ENCODE results near the gene CLCN4. TPM values are rescaled to one million over a fixed set of nuclear protein-coding genes. Genes with fewer than 3 reads are reported as not detected.

Gene CLCN4
- total RNA-seq, 1 experiment from 2014 or later = 6.9 TPM

DNA sequence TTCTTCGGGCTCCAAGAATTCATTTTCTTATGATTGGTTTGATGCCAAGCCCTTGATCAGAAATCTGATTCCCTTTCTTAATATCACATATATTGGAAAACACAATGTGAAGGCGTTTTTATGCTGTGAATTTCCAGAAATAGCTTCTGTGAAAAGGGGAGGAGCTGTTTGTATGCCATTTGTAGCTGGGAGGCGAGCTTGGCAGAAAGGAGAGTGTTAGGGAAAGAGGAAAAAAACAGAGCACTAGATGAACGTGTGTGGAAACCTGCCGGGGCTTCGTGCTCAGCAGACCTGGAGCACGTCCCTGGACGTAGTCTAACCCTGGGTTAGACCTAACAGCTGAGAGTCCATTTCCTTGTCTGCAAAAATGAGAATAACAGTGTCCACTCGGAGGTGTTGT lies 3.4 kb downstream of the CLCN4 start:
- H4K8ac ChIP-seq (replicated peaks; ENCODE audit: insufficient read length, low read depth, low read length) = no peak overlapping the region
- peaks cover 6 to 12% (median 11%) of the 10 kb centered on the region in 3 experiments for H3K36me3 Mint-ChIP-seq (ENCODE audit: insufficient read depth in 1 of 3, low read depth in 3 of 3)
- H3K27ac Mint-ChIP-seq = no peak overlapping the region
- H2BK5ac ChIP-seq (ENCODE audit: insufficient read length, low read length) = no peak overlapping the region
- H4K5ac ChIP-seq (ENCODE audit: insufficient read length, low read depth, low read length) = no peak overlapping the region
- no peak overlapping the region for H3K56ac ChIP-seq (ENCODE audit: insufficient read length, low read depth, low read length)
- no peak overlapping the region for H3K4ac ChIP-seq (ENCODE audit: low read depth, low read length)
- no peak overlapping the region for H4K91ac ChIP-seq (ENCODE audit: insufficient read length, low read depth, low read length)
- H3K27me3 ChIP-seq (ENCODE audit: insufficient read depth, low read length) = no peaks in the 10 kb centered on the region
- H3K4me3 Mint-ChIP-seq = no peak overlapping the region
- no CpG with 5 or more reads among the region's 9 CpGs for WGBS (ENCODE audit: extremely low coverage, insufficient read length, low lambda C conversion rate)
- H3K23ac ChIP-seq (ENCODE audit: insufficient read length, low read depth, low read length) = no peak overlapping the region
- H3K23me2 ChIP-seq (ENCODE audit: insufficient read length, low read depth, low read length, poor library complexity, severe bottlenecking) = peaks cover 4% of the 10 kb centered on the region
- TF ChIP-seq, protein P1, sequence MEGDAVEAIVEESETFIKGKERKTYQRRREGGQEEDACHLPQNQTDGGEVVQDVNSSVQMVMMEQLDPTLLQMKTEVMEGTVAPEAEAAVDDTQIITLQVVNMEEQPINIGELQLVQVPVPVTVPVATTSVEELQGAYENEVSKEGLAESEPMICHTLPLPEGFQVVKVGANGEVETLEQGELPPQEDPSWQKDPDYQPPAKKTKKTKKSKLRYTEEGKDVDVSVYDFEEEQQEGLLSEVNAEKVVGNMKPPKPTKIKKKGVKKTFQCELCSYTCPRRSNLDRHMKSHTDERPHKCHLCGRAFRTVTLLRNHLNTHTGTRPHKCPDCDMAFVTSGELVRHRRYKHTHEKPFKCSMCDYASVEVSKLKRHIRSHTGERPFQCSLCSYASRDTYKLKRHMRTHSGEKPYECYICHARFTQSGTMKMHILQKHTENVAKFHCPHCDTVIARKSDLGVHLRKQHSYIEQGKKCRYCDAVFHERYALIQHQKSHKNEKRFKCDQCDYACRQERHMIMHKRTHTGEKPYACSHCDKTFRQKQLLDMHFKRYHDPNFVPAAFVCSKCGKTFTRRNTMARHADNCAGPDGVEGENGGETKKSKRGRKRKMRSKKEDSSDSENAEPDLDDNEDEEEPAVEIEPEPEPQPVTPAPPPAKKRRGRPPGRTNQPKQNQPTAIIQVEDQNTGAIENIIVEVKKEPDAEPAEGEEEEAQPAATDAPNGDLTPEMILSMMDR (conservative IDR thresholded peaks at IDR 0.05) = no peak
- H2BK15ac ChIP-seq (ENCODE audit: low read depth, low read length) = no peak overlapping the region
- H3K9ac ChIP-seq (ENCODE audit: extremely low read depth, insufficient read length, low read length) = no peak overlapping the region
- H3K9me3 Mint-ChIP-seq = peaks cover 52 to 58% of the 10 kb centered on the region in 2 experiments
- no peak overlapping the region for H2BK20ac ChIP-seq (ENCODE audit: low read depth, low read length, poor library complexity, severe bottlenecking)
- no peaks in the 10 kb centered on the region for H3K79me1 ChIP-seq (ENCODE audit: insufficient read depth, low read depth, low read length, poor library complexity, severe bottlenecking)
- H3K4me1 Mint-ChIP-seq = peaks cover 13 to 27% of the 10 kb centered on the region in 2 experiments
- no peaks in the 10 kb centered on the region; the same call in 1 of the 2 replicates for H3K4me1 ChIP-seq (ENCODE audit: insufficient read depth, low read length)
- no peak overlapping the region for H2BK120ac ChIP-seq (ENCODE audit: low read depth, low read length, poor library complexity, severe bottlenecking)
- H3K27me3 Mint-ChIP-seq (ENCODE audit: low read depth) = no peaks in the 10 kb centered on the region
- no peak overlapping the region for H2BK12ac ChIP-seq (ENCODE audit: insufficient read length, low read depth, low read length)
- no peak overlapping the region for H2AFZ ChIP-seq (ENCODE audit: low read length)
- H3K14ac ChIP-seq (ENCODE audit: insufficient read depth, low read length) = no peak overlapping the region
- H3K18ac ChIP-seq (ENCODE audit: insufficient read length, low read depth, low read length) = no peak overlapping the region
- no peaks in the 10 kb centered on the region for H4K20me1 ChIP-seq (ENCODE audit: control insufficient read depth, insufficient read depth, insufficient read length)
- H3K4me2 ChIP-seq (ENCODE audit: insufficient read depth, insufficient read length, low read length) = no peak overlapping the region
- no peak overlapping the region for H3K27ac ChIP-seq (ENCODE audit: insufficient read length, low read depth, low read length)
- H3K79me2 ChIP-seq (ENCODE audit: insufficient read depth, low read length) = no peaks in the 10 kb centered on the region
- DNase-seq = no peak
- H2AK5ac ChIP-seq (ENCODE audit: insufficient read length, low read length) = no peak overlapping the region
- H3T11ph ChIP-seq (ENCODE audit: low read length) = no peak overlapping the region
- no peaks in the 10 kb centered on the region for H3K9me3 ChIP-seq (ENCODE audit: control insufficient read depth, low read depth, low read length)
